Panc1 (cell line): ENCODE results near the gene CAND2. TPM values are rescaled to one million over a fixed set of nuclear protein-coding genes. Genes with fewer than 3 reads are reported as not detected.

Experiments used
- ATAC-seq: fragments of 200-7000 bp; cut with Tn5 transposase; 2 replicates; pipeline ENCODE4 v1.9.1; 2020; ENCODE audit warnings: mild to moderate bottlenecking, moderate library complexity
- BruUV-seq: library from RNA; stranded (reverse); fragments of 400-500 nt; replicated peaks from 2 replicates; lab custom pipeline; 2021; lab: Mats Ljungman, UMichigan
- CTCF ChIA-PET: fragments of 300-600 bp; sonication (Branson Sonifier 250); formaldehyde crosslinking; loops from one replicate; lab custom pipeline; 2022; ENCODE audit warnings: antibody characterized with exemption; lab: Charles Lee
- POLR2A ChIA-PET: fragments of 300-600 bp; sonication (Branson Sonifier 250); formaldehyde crosslinking; loops from one replicate; lab custom pipeline; 2022; ENCODE audit warnings: antibody characterized with exemption; lab: Charles Lee
- DNase-seq: peaks from one replicate; pipeline ENCODE4 v3.0.0-alpha.2; 2010; ENCODE audit warnings: low read depth, low spot score
- H3K27ac ChIP-seq: 2 replicates; pipeline ENCODE4 v1.5.1; 2011; ENCODE audit warnings: mild to moderate bottlenecking, low read length, inconsistent platforms
- H3K27me3 ChIP-seq: fragments of 200-500 bp; sonication (Bioruptor generic); 2 replicates; pipeline ENCODE4 v1.6.0; 2014; ENCODE audit warnings: low read length, inconsistent platforms; ENCODE audit not compliant: control insufficient read depth, insufficient read depth
- H3K36me3 ChIP-seq: fragments of 200-500 bp; sonication (Bioruptor generic); 2 replicates; pipeline ENCODE4 v1.5.1; 2014; ENCODE audit warnings: inconsistent platforms, mild to moderate bottlenecking, low read length, moderate library complexity; ENCODE audit not compliant: control insufficient read depth, insufficient read depth
- H3K4me1 ChIP-seq: 2 replicates; pipeline ENCODE4 v1.5.1; 2011; ENCODE audit warnings: inconsistent platforms, mild to moderate bottlenecking, low read length, moderate library complexity; ENCODE audit not compliant: control insufficient read depth, insufficient read depth
- H3K4me3 ChIP-seq, 2 experiments: 2 replicates each; pipeline ENCODE4 v1.5.1; 2011 to 2012; ENCODE audit warnings: low read depth in 2 of 2, low read length in 2 of 2, mild to moderate bottlenecking in 2 of 2, inconsistent platforms in 1 of 2, moderate library complexity in 1 of 2
- H3K9me3 ChIP-seq: fragments of 200-500 bp; sonication (Bioruptor generic); 2 replicates; pipeline ENCODE4 v1.5.1; 2014; ENCODE audit warnings: low read depth, mild to moderate bottlenecking, inconsistent platforms, low read length, moderate library complexity; ENCODE audit not compliant: control insufficient read depth, insufficient read depth
- POLR2AphosphoS5 ChIP-seq: IDR thresholded peaks from 2 replicates; pipeline ENCODE4 v1.6.1; 2012; ENCODE audit warnings: mild to moderate bottlenecking, low read depth, low read length, moderate library complexity
- SIN3A ChIP-seq: IDR thresholded peaks from 2 replicates; pipeline ENCODE4 v1.6.1; 2012; ENCODE audit warnings: low read depth, mild to moderate bottlenecking, low read length, moderate library complexity, borderline replicate concordance; ENCODE audit not compliant: insufficient read depth
- TCF7L2 ChIP-seq: IDR thresholded peaks from 2 replicates; pipeline ENCODE4 v1.6.1; 2011; ENCODE audit warnings: mild to moderate bottlenecking, low read depth, low read length, inconsistent platforms
- in situ Hi-C: cut with HindIII; loops from 2 replicates; pipeline ENCODE4 v1.10.0; 2016; ENCODE audit warnings: low sequenced_read_pairs, low pct_unique_long_range_greater_than_20kb
- intact Hi-C: fragments of 100-400 bp; cut with micrococcal nuclease; formaldehyde crosslinking; loops from one replicate; pipeline ENCODE4 v1.10.0; 2022; ENCODE audit not compliant: unreplicated experiment
- total RNA-seq: library from RNA; stranded (reverse); gene quantifications from one replicate; pipeline ENCODE4 v1.2.1, GENCODE V29; 2021; ENCODE audit not compliant: unreplicated experiment
- TF ChIP-seq, protein P1 (sequence below), 2 experiments: IDR thresholded peaks; 2 replicates each; pipeline ENCODE4 v1.6.1; 2011 to 2012; ENCODE audit warnings: low read depth in 2 of 2, control low read depth in 1 of 2, low read length in 1 of 2, mild to moderate bottlenecking in 1 of 2, moderate library complexity in 1 of 2; ENCODE audit not compliant: insufficient read depth in 1 of 2
- TF ChIP-seq, protein P2 (sequence below): fragments of 450-650 bp; IDR thresholded peaks from 2 replicates; pipeline ENCODE4 v1.5.1; 2017; ENCODE audit warnings: mild to moderate bottlenecking

Gene CAND2
- total RNA-seq, 1 experiment from 2014 or later: 0.13 TPM

DNA sequence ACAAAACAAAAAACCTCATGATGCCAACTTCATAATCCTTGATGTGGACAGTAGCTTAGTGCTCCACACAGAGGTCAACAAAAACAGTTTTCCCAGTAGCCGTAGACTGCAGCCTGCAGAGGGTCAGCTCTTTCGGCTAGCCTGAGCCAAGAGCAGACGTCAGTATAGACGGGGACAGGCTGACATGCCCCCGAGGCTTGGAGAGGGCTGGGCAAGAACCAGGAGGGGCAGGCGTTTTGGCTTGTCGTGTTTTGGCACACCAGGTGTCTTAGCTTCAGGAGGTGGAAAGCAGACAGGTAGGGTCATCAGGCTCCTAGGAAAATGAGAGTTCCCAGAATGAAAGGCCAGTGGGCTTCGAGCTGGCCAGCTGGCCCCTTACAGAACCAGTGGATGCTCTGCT, 21.8 kb downstream of the CAND2 start:
- ChIA-PET POLR2A (no interaction called here), CTCF (no interaction called here)
- Histone ChIP-seq H3K4me1 (no peaks in the 10 kb centered on the region; the same call in 1 of the 2 replicates), H3K27ac (no peak overlapping the region), H3K27me3 (no peaks in the 10 kb centered on the region), H3K4me3 (no peak overlapping the region), H3K36me3 (no peaks in the 10 kb centered on the region), H3K9me3 (no peaks in the 10 kb centered on the region)
- in situ Hi-C loops (no loop called here), intact Hi-C loops (no loop called here)
- no peak for TF ChIP-seq TCF7L2
- TF ChIP-seq POLR2AphosphoS5: no peak
- no peak for TF ChIP-seq SIN3A
- TF ChIP-seq, protein P1, sequence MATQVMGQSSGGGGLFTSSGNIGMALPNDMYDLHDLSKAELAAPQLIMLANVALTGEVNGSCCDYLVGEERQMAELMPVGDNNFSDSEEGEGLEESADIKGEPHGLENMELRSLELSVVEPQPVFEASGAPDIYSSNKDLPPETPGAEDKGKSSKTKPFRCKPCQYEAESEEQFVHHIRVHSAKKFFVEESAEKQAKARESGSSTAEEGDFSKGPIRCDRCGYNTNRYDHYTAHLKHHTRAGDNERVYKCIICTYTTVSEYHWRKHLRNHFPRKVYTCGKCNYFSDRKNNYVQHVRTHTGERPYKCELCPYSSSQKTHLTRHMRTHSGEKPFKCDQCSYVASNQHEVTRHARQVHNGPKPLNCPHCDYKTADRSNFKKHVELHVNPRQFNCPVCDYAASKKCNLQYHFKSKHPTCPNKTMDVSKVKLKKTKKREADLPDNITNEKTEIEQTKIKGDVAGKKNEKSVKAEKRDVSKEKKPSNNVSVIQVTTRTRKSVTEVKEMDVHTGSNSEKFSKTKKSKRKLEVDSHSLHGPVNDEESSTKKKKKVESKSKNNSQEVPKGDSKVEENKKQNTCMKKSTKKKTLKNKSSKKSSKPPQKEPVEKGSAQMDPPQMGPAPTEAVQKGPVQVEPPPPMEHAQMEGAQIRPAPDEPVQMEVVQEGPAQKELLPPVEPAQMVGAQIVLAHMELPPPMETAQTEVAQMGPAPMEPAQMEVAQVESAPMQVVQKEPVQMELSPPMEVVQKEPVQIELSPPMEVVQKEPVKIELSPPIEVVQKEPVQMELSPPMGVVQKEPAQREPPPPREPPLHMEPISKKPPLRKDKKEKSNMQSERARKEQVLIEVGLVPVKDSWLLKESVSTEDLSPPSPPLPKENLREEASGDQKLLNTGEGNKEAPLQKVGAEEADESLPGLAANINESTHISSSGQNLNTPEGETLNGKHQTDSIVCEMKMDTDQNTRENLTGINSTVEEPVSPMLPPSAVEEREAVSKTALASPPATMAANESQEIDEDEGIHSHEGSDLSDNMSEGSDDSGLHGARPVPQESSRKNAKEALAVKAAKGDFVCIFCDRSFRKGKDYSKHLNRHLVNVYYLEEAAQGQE (IDR thresholded peaks at IDR 0.05; ENCODE audit: insufficient read depth in 1 of 2, low read depth in 2 of 2, low read length in 1 of 2): no peak
- TF ChIP-seq, protein P2, sequence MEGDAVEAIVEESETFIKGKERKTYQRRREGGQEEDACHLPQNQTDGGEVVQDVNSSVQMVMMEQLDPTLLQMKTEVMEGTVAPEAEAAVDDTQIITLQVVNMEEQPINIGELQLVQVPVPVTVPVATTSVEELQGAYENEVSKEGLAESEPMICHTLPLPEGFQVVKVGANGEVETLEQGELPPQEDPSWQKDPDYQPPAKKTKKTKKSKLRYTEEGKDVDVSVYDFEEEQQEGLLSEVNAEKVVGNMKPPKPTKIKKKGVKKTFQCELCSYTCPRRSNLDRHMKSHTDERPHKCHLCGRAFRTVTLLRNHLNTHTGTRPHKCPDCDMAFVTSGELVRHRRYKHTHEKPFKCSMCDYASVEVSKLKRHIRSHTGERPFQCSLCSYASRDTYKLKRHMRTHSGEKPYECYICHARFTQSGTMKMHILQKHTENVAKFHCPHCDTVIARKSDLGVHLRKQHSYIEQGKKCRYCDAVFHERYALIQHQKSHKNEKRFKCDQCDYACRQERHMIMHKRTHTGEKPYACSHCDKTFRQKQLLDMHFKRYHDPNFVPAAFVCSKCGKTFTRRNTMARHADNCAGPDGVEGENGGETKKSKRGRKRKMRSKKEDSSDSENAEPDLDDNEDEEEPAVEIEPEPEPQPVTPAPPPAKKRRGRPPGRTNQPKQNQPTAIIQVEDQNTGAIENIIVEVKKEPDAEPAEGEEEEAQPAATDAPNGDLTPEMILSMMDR: no peak
- DNase-seq (no peak), ATAC-seq (no peak)
- no TSS peak for BruUV-seq

- DNase-seq: no peak
- TF ChIP-seq, protein P2: no peak
- TF ChIP-seq, protein P1 (IDR thresholded peaks at IDR 0.05; ENCODE audit: insufficient read depth in 1 of 2, low read depth in 2 of 2, low read length in 1 of 2): no peak
- no peak for TF ChIP-seq TCF7L2
- TF ChIP-seq SIN3A: no peak
- TF ChIP-seq POLR2AphosphoS5: no peak
- no peaks in the 10 kb centered on the region; the same call in 1 of the 2 replicates for H3K4me1 ChIP-seq
- H3K9me3 ChIP-seq: no peaks in the 10 kb centered on the region
- no peaks in the 10 kb centered on the region for H3K27me3 ChIP-seq
- H3K36me3 ChIP-seq: no peaks in the 10 kb centered on the region
- ChIA-PET CTCF (no interaction called here), POLR2A (no interaction called here)
- in situ Hi-C loops (no loop called here), intact Hi-C loops (no loop called here)
- H3K4me3 ChIP-seq: no peak overlapping the region
- BruUV-seq: no TSS peak
- no peak overlapping the region for H3K27ac ChIP-seq
- no peak for ATAC-seq
Observed at GRCh38 chr3:12818773-12819172, 22.3 kb downstream of the CAND2 start.
